OCI-LY7 (cell line): ENCODE results near the gene SETBP1. TPM values are rescaled to one million over a fixed set of nuclear protein-coding genes. Genes with fewer than 3 reads are reported as not detected.

ENCODE experiments used
- BruUV-seq: library from RNA; stranded (reverse); fragments of 400-500 nt; replicated peaks from 2 replicates; lab custom pipeline; 2021; lab: Mats Ljungman, UMichigan
- CTCF ChIA-PET: fragments of 300-600 bp; sonication (Branson Sonifier 250); formaldehyde crosslinking; loops from one replicate; lab custom pipeline; 2022; ENCODE audit warnings: antibody characterized with exemption; ENCODE audit not compliant: unreplicated experiment; lab: Charles Lee
- POLR2A ChIA-PET: fragments of 300-600 bp; sonication (Branson Sonifier 250); formaldehyde crosslinking; loops from one replicate; lab custom pipeline; 2022; ENCODE audit warnings: antibody characterized with exemption; lab: Charles Lee
- DNase-seq: peaks from one replicate; pipeline ENCODE4 v3.0.0-alpha.2; 2015; ENCODE audit warnings: low spot score
- H2AFZ ChIP-seq: fragments of 200-600 bp; sonication (generic), shearing (Covaris generic); 2 replicates; pipeline ENCODE4 v1.6.1; 2014; ENCODE audit warnings: mild to moderate bottlenecking, antibody characterized with exemption, low read length, moderate library complexity
- H3K27ac ChIP-seq: fragments of 200-600 bp; sonication (generic); 2 replicates; pipeline ENCODE4 v1.5.1; 2014; ENCODE audit warnings: mixed run types, low read depth, mild to moderate bottlenecking, moderate library complexity, low read length, inconsistent platforms; ENCODE audit not compliant: poor library complexity, severe bottlenecking
- H3K36me3 ChIP-seq: fragments of 200-600 bp; sonication (generic); 2 replicates; pipeline ENCODE4 v1.6.1; 2014; ENCODE audit warnings: mild to moderate bottlenecking, antibody characterized with exemption, low read length, moderate library complexity, mixed read lengths; ENCODE audit not compliant: insufficient read depth
- H3K4me1 ChIP-seq: fragments of 200-600 bp; sonication (generic); 2 replicates; pipeline ENCODE4 v1.5.1; 2014; ENCODE audit warnings: mild to moderate bottlenecking, low read length; ENCODE audit not compliant: insufficient read depth, poor library complexity, severe bottlenecking
- H3K4me2 ChIP-seq: fragments of 200-600 bp; sonication (generic); 2 replicates; pipeline ENCODE4 v1.6.1; 2014; ENCODE audit warnings: mild to moderate bottlenecking, low read length
- H3K4me3 ChIP-seq: fragments of 200-600 bp; sonication (generic); 2 replicates; pipeline ENCODE4 v1.5.1; 2014; ENCODE audit warnings: mild to moderate bottlenecking, low read depth, low read length; ENCODE audit not compliant: poor library complexity, severe bottlenecking
- H3K79me2 ChIP-seq: fragments of 200-600 bp; sonication (generic); 2 replicates; pipeline ENCODE4 v1.6.1; 2016; ENCODE audit warnings: low read depth, mild to moderate bottlenecking, low read length, moderate library complexity, mixed read lengths; ENCODE audit not compliant: insufficient read depth
- H3K9me2 ChIP-seq: fragments of 200-600 bp; sonication (generic); 2 replicates; pipeline ENCODE4 v1.6.1; 2016; ENCODE audit warnings: mild to moderate bottlenecking, low read length, mixed read lengths; ENCODE audit not compliant: insufficient read depth
- H3K9me3 ChIP-seq: fragments of 200-600 bp; sonication (generic); 2 replicates; pipeline ENCODE4 v1.6.1; 2014; ENCODE audit warnings: mild to moderate bottlenecking, mixed run types, low read length, mixed read lengths
- H4K20me1 ChIP-seq: fragments of 200-600 bp; sonication (generic); 2 replicates; pipeline ENCODE4 v1.6.1; 2014; ENCODE audit warnings: mild to moderate bottlenecking, antibody characterized with exemption, low read length, moderate library complexity, mixed read lengths; ENCODE audit not compliant: insufficient read depth
- CTCF ChIP-seq: fragments of 200-600 bp; sonication (generic); conservative IDR thresholded peaks from 2 replicates; pipeline ENCODE4 v1.5.1; 2014; ENCODE audit warnings: mild to moderate bottlenecking, antibody characterized with exemption, low read length, moderate library complexity, mixed read lengths
- EZH2phosphoT487 ChIP-seq: fragments of 200-600 bp; sonication (generic); IDR thresholded peaks from 2 replicates; pipeline ENCODE4 v1.6.1; 2018; ENCODE audit warnings: low read depth, borderline replicate concordance, mild to moderate bottlenecking, mixed run types, antibody characterized with exemption, low read length, moderate library complexity, mixed read lengths
- intact Hi-C: fragments of 100-400 bp; cut with micrococcal nuclease; formaldehyde crosslinking; loops from one replicate; pipeline ENCODE4 v1.10.0; 2022; ENCODE audit not compliant: unreplicated experiment
- total RNA-seq, 2 experiments: library from RNA; depleted of rRNA in 1 of 2; stranded (reverse); fragments of >200 nt in 1 of 2; shearing (Covaris generic) in 1 of 2; gene quantifications; 2 replicates each; pipeline ENCODE4 v1.2.3, GENCODE V29; 2014 to 2022

Gene SETBP1
- total RNA-seq, 2 experiments from 2014 or later, result 2.6 to 9.1 TPM

- ChIA-PET POLR2A (no interaction called here), CTCF (no interaction called here)
- H3K4me1 ChIP-seq, result no peaks in the 10 kb centered on the region
- no TSS peak for BruUV-seq
- H3K36me3 ChIP-seq, result no peaks in the 10 kb centered on the region
- H3K27ac ChIP-seq, result no peak overlapping the region
- H3K4me2 ChIP-seq, result no peak overlapping the region
- DNase-seq, result no peak
- no peaks in the 10 kb centered on the region for H3K9me2 ChIP-seq
- TF ChIP-seq CTCF, result no peak
- no peak for TF ChIP-seq EZH2phosphoT487
- intact Hi-C loops, result no loop called here
- H2AFZ ChIP-seq, result no peak overlapping the region
- H3K79me2 ChIP-seq, result no peaks in the 10 kb centered on the region
- no peaks in the 10 kb centered on the region for H4K20me1 ChIP-seq
- no peaks in the 10 kb centered on the region for H3K9me3 ChIP-seq
- H3K4me3 ChIP-seq, result no peak overlapping the region
These were observed 246.6 kb downstream of the SETBP1 start for GRCh38 chr18:44927127-44927849.

- no peak for DNase-seq
- Histone ChIP-seq H3K9me3 (no peaks in the 10 kb centered on the region), H2AFZ (no peak overlapping the region), H3K4me3 (no peak overlapping the region), H3K79me2 (no peaks in the 10 kb centered on the region), H3K27ac (no peak overlapping the region), H3K9me2 (no peaks in the 10 kb centered on the region), H3K36me3 (no peaks in the 10 kb centered on the region), H4K20me1 (no peaks in the 10 kb centered on the region), H3K4me1 (no peaks in the 10 kb centered on the region), H3K4me2 (no peak overlapping the region)
- ChIA-PET CTCF (no interaction called here), POLR2A (no interaction called here)
- no TSS peak for BruUV-seq
- intact Hi-C loops, result no loop called here
- TF ChIP-seq CTCF (no peak), EZH2phosphoT487 (no peak)
These were observed 254.2 kb downstream of the SETBP1 start for GRCh38 chr18:44934901-44935300.

- H3K79me2 ChIP-seq, result no peaks in the 10 kb centered on the region
- ChIA-PET POLR2A (no interaction called here), CTCF (no interaction called here)
- TF ChIP-seq CTCF (no peak), EZH2phosphoT487 (no peak)
- intact Hi-C loops, result no loop called here
- no peak overlapping the region for H3K4me2 ChIP-seq
- no peak for DNase-seq
- no peaks in the 10 kb centered on the region for H3K36me3 ChIP-seq
- H3K9me3 ChIP-seq, result no peaks in the 10 kb centered on the region
- no peaks in the 10 kb centered on the region for H3K9me2 ChIP-seq
- H3K4me3 ChIP-seq, result no peak overlapping the region
- no peak overlapping the region for H3K27ac ChIP-seq
- no peaks in the 10 kb centered on the region for H3K4me1 ChIP-seq
- BruUV-seq, result no TSS peak
- no peak overlapping the region for H2AFZ ChIP-seq
- no peaks in the 10 kb centered on the region for H4K20me1 ChIP-seq
These were observed 254.8 kb downstream of the SETBP1 start for GRCh38 chr18:44935455-44935854.
